Vagina (tissue), 2 donors: ENCODE data around the gene OBSCN. TPM values are rescaled to one million over a fixed set of nuclear protein-coding genes. Genes with fewer than 3 reads are reported as not detected.

Source experiments
- DNase-seq, 2 donors: peaks; one replicate each; pipeline ENCODE4 v3.0.0-alpha.2; 2017; ENCODE audit errors: extremely low spot score in 2 of 2
- H3K27ac ChIP-seq: fragments of 200-600 bp; sonication (generic); one replicate; pipeline ENCODE4 v1.5.1; 2019
- H3K27me3 ChIP-seq: fragments of 200-600 bp; sonication (generic); one replicate; pipeline ENCODE4 v1.5.1; 2019
- H3K36me3 ChIP-seq, 2 donors: fragments of 200-600 bp; sonication (generic); one replicate each; pipeline ENCODE4 v1.5.1; 2017 to 2019
- H3K4me1 ChIP-seq: fragments of 200-600 bp; sonication (generic); one replicate; pipeline ENCODE4 v1.5.1; 2019
- H3K4me3 ChIP-seq, 2 donors: fragments of 200-600 bp; sonication (generic); 1 replicate in 1 of 2; 2 replicates in 1 of 2; pipeline ENCODE4 v1.5.1; 2016 to 2019
- H3K9me3 ChIP-seq: fragments of 200-600 bp; sonication (generic); one replicate; pipeline ENCODE4 v1.5.1; 2019
- POLR2A ChIP-seq, 2 donors: fragments of 450-650 bp; IDR thresholded peaks; one replicate each; pipeline ENCODE4 v1.6.1; 2017; ENCODE audit warnings: antibody characterized with exemption in 2 of 2, mild to moderate bottlenecking in 2 of 2, moderate library complexity in 2 of 2
- POLR2AphosphoS5 ChIP-seq, 2 donors: sonication (generic); formaldehyde crosslinking; IDR thresholded peaks; one replicate each; pipeline ENCODE4 v1.9.0; 2017; ENCODE audit warnings: antibody characterized with exemption in 2 of 2, mild to moderate bottlenecking in 2 of 2, low read depth in 1 of 2; ENCODE audit not compliant: insufficient read depth in 1 of 2
- intact Hi-C: fragments of 100-400 bp; cut with DNase I; formaldehyde crosslinking; loops from one replicate; pipeline ENCODE4 v1.15.1; 2023
- total RNA-seq: library from RNA; depleted of rRNA; stranded (reverse); fragments of >200 nt; gene quantifications from one replicate; pipeline ENCODE4 v1.2.3, GENCODE V29; 2016
- TF ChIP-seq, protein P1 (sequence below), 3 experiments: fragments of 450-650 bp in 2 of 3; fragments of 200-600 bp in 1 of 3; sonication (generic) in 1 of 3; IDR thresholded peaks; one replicate each; pipeline ENCODE4 v1.5.1; 2017 to 2019; ENCODE audit warnings: antibody characterized with exemption in 3 of 3, mild to moderate bottlenecking in 2 of 3, moderate library complexity in 2 of 3

Gene OBSCN
- total RNA-seq, 1 donor from 2014 or later = 35.8 TPM

GRCh38 chr1:228225165-228225710 is 17.4 kb downstream of the OBSCN start:
- no peaks in the 10 kb centered on the region for H3K27me3 ChIP-seq
- no peak for DNase-seq
- intact Hi-C loops = no loop called here
- H3K27ac ChIP-seq = no peak overlapping the region
- TF ChIP-seq POLR2AphosphoS5 (IDR thresholded peaks at IDR 0.05; ENCODE audit: insufficient read depth in 1 of 2, low read depth in 1 of 2) = no peak
- TF ChIP-seq POLR2A (IDR thresholded peaks at IDR 0.05) = no peak
- TF ChIP-seq, protein P1, sequence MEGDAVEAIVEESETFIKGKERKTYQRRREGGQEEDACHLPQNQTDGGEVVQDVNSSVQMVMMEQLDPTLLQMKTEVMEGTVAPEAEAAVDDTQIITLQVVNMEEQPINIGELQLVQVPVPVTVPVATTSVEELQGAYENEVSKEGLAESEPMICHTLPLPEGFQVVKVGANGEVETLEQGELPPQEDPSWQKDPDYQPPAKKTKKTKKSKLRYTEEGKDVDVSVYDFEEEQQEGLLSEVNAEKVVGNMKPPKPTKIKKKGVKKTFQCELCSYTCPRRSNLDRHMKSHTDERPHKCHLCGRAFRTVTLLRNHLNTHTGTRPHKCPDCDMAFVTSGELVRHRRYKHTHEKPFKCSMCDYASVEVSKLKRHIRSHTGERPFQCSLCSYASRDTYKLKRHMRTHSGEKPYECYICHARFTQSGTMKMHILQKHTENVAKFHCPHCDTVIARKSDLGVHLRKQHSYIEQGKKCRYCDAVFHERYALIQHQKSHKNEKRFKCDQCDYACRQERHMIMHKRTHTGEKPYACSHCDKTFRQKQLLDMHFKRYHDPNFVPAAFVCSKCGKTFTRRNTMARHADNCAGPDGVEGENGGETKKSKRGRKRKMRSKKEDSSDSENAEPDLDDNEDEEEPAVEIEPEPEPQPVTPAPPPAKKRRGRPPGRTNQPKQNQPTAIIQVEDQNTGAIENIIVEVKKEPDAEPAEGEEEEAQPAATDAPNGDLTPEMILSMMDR (IDR thresholded peaks at IDR 0.05) = no peak
- H3K36me3 ChIP-seq = peaks cover 0 to 21% of the 10 kb centered on the region in 2 donors
- H3K9me3 ChIP-seq = no peaks in the 10 kb centered on the region
- H3K4me3 ChIP-seq = no peak overlapping the region
- peaks cover 7% of the 10 kb centered on the region for H3K4me1 ChIP-seq

DNA sequence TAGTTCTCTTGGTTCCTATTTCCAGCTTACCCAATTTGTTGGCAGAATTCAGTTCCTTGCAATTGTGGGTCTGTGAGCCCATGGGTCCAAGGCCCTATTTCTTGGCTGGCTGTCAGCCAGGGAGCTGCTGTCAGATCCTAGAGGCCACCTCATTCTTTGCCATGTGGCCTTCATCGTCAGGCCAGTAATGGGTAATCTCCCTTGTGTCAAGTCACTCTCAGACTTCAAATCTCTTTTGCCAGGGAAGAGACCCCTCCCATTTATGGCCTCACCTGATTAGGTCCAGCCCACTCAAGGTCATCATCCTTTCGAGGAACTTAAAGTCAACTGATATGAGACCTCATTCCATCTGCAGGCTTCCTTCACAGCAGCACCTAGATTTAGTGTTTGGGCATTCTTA is 17.9 kb downstream of the OBSCN start:
- no peaks in the 10 kb centered on the region for H3K9me3 ChIP-seq
- intact Hi-C loops = no loop called here
- no peaks in the 10 kb centered on the region for H3K27me3 ChIP-seq
- peaks cover 0 to 21% of the 10 kb centered on the region in 2 donors for H3K36me3 ChIP-seq
- DNase-seq = peak in 1 of 2 donors; percentile 80
- H3K4me3 ChIP-seq = no peak overlapping the region
- peaks cover 7% of the 10 kb centered on the region for H3K4me1 ChIP-seq
- H3K27ac ChIP-seq = no peak overlapping the region
- TF ChIP-seq, protein P1 (IDR thresholded peaks at IDR 0.05) = no peak
- TF ChIP-seq POLR2AphosphoS5 (IDR thresholded peaks at IDR 0.05; ENCODE audit: insufficient read depth in 1 of 2, low read depth in 1 of 2) = no peak
- no peak for TF ChIP-seq POLR2A (IDR thresholded peaks at IDR 0.05)

DNA sequence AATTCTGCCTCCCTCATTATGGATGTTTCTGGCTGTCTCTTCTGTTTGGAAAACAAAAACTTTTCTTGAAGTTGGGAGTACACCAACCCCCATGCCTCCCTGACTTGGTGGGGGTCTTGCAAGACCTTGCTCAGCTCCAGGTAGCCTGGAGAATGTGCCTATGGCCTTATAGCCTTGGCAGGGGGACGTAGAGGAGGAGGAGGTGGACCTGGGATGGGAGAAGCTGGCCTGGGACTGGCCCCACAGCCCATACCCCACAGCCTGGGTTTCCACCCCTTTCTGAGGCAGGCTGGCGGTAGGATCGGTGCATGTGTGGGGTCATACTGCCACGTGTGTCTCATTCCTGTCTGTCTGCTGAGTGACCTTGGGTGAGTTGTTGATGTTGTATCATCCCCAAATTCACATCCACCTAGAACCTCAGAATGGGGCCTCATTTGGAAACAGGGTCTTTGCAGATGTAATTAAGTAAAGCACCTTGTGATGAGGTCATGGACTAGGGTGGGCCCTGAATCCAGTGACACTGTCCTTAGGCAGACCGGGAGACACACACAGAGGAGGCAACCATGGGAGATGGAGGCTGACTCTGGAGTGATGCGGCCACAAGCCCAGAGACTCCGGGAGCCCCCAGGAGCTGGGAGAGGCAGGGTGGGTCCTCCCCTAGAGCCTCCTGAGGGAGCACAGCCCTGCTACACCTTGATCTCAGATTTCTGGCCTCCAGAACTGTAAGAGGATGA is 18.5 kb downstream of the OBSCN start:
- Histone ChIP-seq H3K4me1 (peaks cover 7% of the 10 kb centered on the region), H3K4me3 (no peak overlapping the region), H3K27me3 (no peaks in the 10 kb centered on the region), H3K27ac (no peak overlapping the region), H3K36me3 (peaks cover 0 to 21% of the 10 kb centered on the region in 2 donors), H3K9me3 (no peaks in the 10 kb centered on the region)
- DNase-seq = peak in 1 of 2 donors; percentile 79
- intact Hi-C loops = no loop called here
- TF ChIP-seq, protein P1 (IDR thresholded peaks at IDR 0.05) = no peak
- TF ChIP-seq POLR2AphosphoS5 (IDR thresholded peaks at IDR 0.05; ENCODE audit: insufficient read depth in 1 of 2, low read depth in 1 of 2) = no peak
- TF ChIP-seq POLR2A (IDR thresholded peaks at IDR 0.05) = no peak

DNA sequence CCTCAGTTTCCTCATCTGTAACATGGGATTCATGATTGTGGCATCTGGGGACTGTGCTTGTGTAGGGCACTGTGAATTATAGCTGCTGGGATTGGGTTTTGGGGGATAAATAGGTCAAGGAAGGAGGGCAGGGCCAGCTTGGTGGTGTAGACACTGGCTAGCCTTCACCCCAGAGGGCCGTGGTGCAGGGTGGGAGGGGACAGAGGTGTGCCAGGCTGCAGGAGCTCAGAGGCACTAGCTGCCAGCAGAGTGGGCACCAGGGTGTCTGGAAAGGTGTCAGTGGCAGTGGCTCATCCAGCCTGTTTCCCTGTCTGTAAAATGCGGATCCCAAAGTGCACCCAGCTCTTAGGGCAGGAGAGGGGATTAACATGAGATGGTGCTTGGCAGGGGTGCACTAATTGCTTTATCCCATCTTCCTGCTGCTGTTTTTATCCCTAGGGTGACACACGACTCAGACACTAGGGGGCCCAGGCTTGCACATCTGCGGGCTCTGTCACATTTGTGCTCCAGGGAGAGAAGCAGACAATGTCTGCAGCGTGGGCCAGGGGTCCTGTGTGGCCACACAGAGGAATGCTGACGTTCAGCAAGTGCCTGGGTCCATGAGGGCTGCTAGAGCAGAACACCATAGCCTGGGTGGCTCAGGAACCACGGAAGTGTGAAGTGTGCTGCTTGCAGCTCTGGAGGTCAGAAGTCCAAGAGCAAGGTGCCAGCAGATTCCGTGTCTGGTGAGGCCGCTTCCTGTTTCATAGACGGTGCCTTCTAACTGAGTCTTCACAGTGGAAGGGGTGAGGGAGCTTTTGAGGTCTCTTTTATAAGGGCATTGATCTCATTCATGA is 19.3 kb downstream of the OBSCN start:
- peaks cover 7% of the 10 kb centered on the region for H3K4me1 ChIP-seq
- no peak overlapping the region for H3K4me3 ChIP-seq
- H3K9me3 ChIP-seq = no peaks in the 10 kb centered on the region
- TF ChIP-seq, protein P1 (IDR thresholded peaks at IDR 0.05) = no peak
- no peak for TF ChIP-seq POLR2AphosphoS5 (IDR thresholded peaks at IDR 0.05; ENCODE audit: insufficient read depth in 1 of 2, low read depth in 1 of 2)
- TF ChIP-seq POLR2A (IDR thresholded peaks at IDR 0.05) = no peak
- no peaks in the 10 kb centered on the region for H3K27me3 ChIP-seq
- no peak overlapping the region for H3K27ac ChIP-seq
- peak; percentile 67 to 74 for DNase-seq
- intact Hi-C loops = no loop called here
- H3K36me3 ChIP-seq = peaks cover 0 to 23% of the 10 kb centered on the region in 2 donors
